Stimulated activated CD4-positive, alpha-beta T cell treated with anti-CD3 and anti-CD28 coated beads, Interleukin-1b, Interleukin-23, amount 100 ng/mL, for 24 hours (primary cell): Measurements from ENCODE around the gene TBC1D10A.

Experiments used
- DNase-seq, 4 experiments: peaks; one replicate each; pipeline ENCODE4 v3.0.0-alpha.2; 2020; ENCODE audit warnings: low read depth in 4 of 4, low spot score in 1 of 4

The TBC1D10A gene

DNA sequence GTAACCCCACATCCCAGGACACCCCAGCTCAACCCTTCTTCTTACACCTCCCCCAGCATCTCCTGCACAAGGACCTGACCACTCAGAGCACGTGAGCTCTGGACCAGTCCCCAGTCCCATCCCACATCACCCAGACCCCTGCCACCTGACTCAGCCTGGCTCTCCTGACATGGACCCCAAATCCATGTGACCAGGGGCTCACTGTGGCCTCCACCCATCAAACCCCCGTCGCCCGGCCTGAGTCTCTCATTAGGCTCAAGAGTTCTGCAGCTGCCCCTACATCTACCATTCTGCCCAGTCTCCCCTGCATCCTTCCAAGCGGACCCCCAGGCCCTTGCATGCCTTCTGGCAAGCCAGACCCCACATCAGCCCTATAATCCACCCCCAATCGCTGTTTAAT lies 78.3 kb downstream of the TBC1D10A start:
- DNase-seq: no peak

DNA sequence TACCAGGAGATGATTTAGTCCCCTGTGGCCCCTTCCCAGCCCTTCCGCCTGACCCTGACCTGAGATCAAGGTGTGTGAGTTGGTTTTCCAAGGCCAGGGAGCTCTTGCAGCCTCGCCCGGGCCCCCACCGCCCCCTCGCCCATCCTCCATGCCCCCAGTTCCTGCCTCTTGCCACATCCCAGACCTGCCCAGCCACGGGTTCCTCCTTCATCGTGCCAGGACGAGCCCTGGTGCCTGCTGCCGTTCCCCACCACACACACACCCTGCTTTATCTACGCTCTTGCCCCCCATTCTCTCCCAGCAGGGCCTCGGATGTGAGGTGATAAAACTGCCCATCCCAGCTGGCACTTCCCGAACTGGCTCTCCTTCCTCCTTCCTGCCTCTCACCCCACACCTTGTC lies 78.8 kb downstream of the TBC1D10A start:
- no peak for DNase-seq

DNA sequence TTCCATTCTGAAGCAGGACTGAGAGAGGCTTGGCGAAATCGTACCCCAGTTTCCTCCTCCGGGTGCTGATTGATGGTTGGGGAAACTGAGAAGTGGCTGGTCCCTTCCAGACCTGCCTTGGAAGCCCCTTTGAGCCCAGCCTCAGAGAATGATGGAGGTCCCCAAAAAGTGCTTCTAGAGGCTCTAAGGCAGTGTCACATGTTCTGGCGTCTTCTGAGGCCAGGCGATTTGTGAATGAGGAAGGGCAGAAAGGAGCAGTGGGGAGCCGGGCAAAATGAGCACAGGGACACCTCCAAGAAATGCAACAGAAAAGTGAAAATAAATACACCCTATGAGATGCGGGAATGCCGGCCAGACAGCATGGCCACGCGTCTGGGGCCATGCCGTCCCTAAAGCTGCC lies 79.2 kb downstream of the TBC1D10A start:
- no peak for DNase-seq

DNA sequence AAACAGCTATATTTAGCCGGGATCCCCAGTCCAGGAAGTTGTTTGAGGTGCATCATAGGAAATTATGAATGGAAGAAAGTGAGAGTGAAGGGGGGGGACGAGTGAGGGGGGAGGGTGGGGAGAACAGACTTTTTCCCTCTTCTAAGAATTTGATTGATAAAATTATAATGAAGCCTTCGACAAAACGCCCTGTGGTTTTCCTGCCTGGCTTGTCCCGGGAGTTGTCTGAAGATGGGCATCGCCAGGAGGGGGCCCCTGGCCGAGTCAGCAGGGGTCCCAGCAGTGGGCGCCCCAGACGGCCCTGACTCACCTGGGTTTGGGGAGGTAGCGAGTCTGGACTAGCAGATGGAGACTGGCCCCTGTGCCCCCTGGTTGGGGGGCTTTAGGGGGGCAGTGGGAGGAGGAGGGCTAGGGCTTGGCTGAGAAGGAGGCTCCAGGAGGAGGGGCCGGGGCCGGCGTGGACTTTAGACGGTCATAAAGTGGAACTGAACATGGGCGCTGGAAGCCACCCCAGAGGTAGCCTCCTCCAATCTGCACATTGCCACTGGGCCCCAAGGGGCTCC lies 79.8 kb downstream of the TBC1D10A start:
- no peak for DNase-seq

DNA sequence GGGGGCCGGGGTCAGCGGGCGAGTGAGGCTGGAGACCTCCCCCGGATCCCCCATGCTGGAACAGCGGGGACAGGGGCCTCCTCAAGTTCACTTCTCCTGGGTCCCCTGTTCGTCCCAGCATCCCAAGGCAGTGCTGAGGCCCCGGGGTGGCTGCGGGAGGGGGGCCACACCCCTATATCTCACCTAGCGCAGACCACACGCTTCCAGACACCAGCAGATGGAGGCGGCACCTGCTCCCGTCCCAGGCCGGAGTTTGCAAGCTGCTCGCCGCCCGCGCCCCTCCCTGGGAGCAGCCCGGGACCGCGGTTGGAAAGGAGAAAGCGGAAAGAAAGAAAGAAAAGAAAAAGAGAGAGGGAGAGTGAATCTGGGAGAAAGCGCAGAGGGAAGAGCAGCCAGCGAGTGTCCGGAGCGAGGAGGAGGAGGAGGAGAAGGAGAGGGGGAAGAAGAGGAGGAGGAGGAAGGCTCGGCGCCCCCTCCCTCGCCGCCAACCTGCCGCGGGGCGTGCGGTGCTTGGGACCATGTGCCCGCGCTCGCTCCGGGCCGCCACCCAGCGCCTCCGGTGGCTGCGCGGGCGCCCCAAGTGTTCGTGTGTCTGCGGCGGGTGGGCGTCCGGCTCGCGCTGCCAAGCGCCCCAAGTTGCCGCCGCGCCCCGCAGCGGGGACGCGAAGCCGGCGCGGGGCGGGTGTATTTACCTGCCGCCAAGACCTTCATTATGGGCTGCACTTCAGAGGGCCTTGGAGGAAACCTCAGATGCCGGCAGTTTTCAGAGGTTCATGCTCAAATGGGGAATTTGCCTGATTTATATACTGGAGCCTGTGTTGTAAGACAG lies 80.5 kb downstream of the TBC1D10A start, which contains the start of gene LIF:
Gene LIF, minus strand, starts transcription at position 775 of the 829 bp plus-strand sequence. Its CDS starts 64 bp downstream, at position 711.
- peak in 1 of 4 experiments; percentile 34 for DNase-seq

DNA sequence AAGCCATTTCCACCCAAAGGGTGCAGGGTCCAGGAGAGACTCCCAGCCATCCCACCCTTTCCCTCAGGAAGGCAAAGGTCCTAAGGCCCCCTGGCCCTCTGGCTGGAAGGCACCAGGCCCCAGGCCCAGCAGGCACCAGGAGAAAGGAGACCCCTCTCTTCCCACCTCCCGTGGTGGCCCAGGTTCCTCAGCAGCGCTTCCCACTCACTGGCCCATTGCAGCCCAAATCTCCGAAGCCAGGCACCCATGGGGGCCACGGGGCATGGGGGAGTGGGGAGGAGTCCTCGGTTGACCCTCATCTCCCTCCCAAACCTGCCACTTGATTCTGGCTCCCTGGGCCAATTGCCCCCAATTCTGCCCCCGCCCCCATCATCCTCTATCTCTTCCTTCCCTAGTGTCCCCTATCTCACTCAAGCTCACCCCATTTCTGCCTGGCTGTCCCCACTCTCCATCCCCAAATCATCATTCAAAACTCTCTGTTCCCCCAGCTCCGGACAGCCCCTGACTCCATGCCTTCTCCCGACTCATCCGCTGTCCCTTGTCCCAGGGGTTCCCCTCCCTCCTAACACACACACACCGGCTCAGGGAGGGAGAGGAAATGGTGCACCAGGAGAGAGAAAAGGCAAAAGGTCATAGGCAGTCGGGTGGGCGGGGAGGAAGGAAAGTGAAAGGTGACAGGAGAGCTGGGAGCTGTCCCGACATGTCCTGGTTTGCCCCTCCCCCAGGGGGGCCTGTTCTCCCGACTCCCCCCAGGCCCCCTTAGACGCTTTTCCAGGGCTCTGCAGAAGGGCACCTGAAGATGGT lies 81.4 kb downstream of the TBC1D10A start:
- no peak for DNase-seq

DNA sequence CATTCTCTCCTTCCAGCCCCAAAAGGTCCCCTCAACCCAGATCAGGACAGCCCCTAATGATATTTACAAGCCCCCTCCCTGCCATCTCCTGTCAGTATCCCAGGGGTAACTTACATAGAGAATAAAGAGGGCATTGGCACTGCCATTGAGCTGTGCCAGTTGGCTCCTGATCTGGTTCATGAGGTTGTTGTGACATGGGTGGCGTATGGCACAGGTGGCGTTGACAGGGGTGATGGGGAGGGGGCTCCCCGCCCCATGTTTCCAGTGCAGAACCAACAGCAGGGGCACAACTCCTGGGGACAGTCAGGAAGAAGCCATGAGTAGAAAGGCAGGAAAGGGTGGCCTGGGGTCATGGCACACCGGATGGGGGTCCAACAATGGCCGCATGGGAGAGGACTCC lies 82.1 kb downstream of the TBC1D10A start:
- DNase-seq: no peak

DNA sequence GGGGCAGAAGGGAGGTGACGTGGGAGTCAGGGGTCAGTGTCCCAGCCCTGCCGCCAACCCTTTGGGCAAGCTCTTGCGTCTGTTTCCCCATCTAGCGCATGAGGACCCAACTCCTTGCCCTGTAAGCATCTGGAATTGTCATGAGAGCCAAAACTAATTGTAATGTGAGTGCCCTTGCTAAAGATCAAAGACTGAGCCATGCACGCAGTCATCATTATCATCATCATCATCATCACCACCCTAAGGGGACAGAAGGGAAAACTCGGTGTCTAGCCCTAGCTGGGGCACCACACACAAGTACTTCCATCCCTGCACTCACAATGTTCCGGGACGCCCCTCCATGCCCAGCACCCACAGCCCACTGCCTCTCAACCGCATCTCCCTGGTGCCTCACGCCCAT lies 82.7 kb downstream of the TBC1D10A start:
- DNase-seq: no peak

DNA sequence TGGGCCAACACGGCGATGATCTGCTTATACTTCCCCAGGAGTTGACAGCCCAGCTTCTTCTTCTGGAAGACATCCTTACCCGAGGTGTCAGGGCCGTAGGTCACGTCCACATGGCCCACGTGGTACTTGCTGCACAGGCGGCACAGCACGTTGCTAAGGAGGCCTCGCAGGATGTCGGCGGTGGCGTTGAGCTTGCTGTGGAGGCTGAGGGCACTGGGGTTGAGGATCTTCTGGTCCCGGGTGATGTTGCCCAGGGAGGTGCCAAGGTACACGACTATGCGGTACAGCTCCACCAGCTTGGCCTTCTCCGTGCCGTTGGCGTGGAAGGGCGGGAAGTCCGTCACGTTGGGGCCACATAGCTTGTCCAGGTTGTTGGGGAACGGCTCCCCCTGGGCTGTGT lies 83.1 kb downstream of the TBC1D10A start:
- DNase-seq: no peak
